KOPT-K1 (cell line): ENCODE data around the gene FOXL2NB.

ENCODE experiments used
- H3K27ac ChIP-seq: fragments of 200-600 bp; sonication (generic); 2 replicates; pipeline ENCODE4 v1.5.1; 2016; ENCODE audit warnings: antibody characterized with exemption, mild to moderate bottlenecking, low read depth, low read length; ENCODE audit not compliant: poor library complexity, severe bottlenecking
- H3K36me3 ChIP-seq: fragments of 200-600 bp; sonication (generic); 2 replicates; pipeline ENCODE4 v1.5.1; 2017; ENCODE audit warnings: antibody characterized with exemption, mild to moderate bottlenecking, low read length, moderate library complexity; ENCODE audit not compliant: insufficient read depth
- H3K9me3 ChIP-seq: fragments of 200-600 bp; sonication (generic); 2 replicates; pipeline ENCODE4 v1.5.1; 2017; ENCODE audit warnings: antibody characterized with exemption, low read length, mild to moderate bottlenecking; ENCODE audit not compliant: insufficient read depth, poor library complexity, severe bottlenecking

FOXL2NB gene

GRCh38 chr3:138938877-138939560 is 8.0 kb upstream of the FOXL2NB start:
- no peak overlapping the region for H3K27ac ChIP-seq
- H3K36me3 ChIP-seq, result no peaks in the 10 kb centered on the region
- H3K9me3 ChIP-seq, result no peaks in the 10 kb centered on the region

DNA sequence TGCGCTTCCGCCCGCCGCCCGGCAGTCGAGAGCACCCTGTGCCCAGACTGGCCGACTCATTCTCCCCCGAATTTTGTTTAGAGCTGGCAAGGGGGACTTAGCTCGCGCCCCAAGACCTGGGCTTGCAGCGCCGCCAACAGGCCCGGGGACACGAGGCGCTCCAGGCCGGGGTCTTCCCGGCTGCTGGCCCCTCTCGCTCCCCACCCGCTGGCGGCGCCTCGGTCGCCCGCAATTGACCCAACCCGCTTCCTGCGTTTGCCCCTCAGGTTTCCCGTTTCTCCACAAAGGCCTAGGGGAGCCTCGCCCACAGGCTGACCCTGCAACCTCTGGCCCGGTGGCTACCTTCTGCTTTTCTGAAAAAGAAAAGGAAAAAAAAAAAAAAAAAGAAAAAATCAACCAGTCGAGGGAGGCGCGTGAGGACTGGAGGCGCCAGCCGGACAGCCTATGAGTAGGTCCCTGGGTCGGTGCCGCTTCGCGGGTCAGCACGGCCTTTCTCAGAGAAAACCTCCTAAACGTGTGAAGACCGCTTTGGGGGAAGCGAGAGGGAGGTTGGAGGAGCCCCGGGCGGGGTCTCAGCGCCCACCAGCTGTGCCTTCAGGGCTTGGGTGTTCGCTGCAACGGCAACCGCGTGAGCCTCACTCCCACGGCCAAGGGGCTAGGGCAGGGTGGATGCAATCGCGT is 7.3 kb upstream of the FOXL2NB start:
- H3K9me3 ChIP-seq, result peaks cover 5% of the 10 kb centered on the region
- H3K27ac ChIP-seq, result no peak overlapping the region
- H3K36me3 ChIP-seq, result no peaks in the 10 kb centered on the region

GRCh38 chr3:138940446-138940845 is 6.6 kb upstream of the FOXL2NB start:
- no peak overlapping the region for H3K27ac ChIP-seq
- H3K36me3 ChIP-seq, result no peaks in the 10 kb centered on the region
- peaks cover 13% of the 10 kb centered on the region for H3K9me3 ChIP-seq

DNA sequence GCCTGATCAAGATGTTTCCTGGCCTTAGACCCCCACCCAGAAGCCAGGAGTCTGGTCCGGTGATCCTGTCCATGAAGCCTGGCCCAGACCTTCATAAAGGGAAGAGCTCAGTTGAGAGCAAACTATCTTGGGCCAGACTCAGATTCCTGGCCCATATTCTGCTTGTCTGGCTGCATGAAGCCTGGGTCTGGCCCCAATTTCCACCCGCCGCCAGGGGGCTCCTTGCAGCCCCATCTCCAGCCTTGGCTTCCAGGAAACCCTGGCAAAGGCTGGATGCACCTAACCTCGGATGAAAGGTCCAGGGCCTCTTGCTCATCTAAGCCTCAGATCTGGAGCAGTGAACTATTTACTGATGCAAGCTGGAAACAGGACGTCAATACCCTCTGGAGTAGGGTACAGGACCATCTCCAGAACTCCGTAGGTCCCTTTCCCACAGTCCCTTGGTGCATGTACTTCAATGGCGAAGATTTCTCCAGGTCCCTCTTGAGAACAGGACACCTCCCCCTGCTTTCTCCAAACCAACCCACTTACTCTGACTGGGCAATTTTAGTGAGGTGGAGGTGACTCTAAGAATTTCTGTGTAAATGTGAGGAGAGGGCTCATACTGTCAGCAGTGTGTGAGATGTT is 5.6 kb upstream of the FOXL2NB start:
- Histone ChIP-seq H3K36me3 (no peaks in the 10 kb centered on the region), H3K9me3 (peaks cover 20% of the 10 kb centered on the region), H3K27ac (no peak overlapping the region)

- Histone ChIP-seq H3K9me3 (peaks cover 24% of the 10 kb centered on the region), H3K27ac (no peak overlapping the region), H3K36me3 (no peaks in the 10 kb centered on the region)
These were observed 4.7 kb upstream of the FOXL2NB start for GRCh38 chr3:138942271-138942670.

- H3K27ac ChIP-seq, result no peak overlapping the region
- H3K9me3 ChIP-seq, result peaks cover 24% of the 10 kb centered on the region
- H3K36me3 ChIP-seq, result no peaks in the 10 kb centered on the region
These were observed 4.0 kb upstream of the FOXL2NB start for GRCh38 chr3:138942861-138943623.

- no peaks in the 10 kb centered on the region for H3K36me3 ChIP-seq
- H3K9me3 ChIP-seq, result peaks cover 24% of the 10 kb centered on the region
- H3K27ac ChIP-seq, result no peak overlapping the region
These were observed 3.0 kb upstream of the FOXL2NB start for GRCh38 chr3:138943724-138944653.

GRCh38 chr3:138944654-138944928 is 2.4 kb upstream of the FOXL2NB start:
- Histone ChIP-seq H3K9me3 (peaks cover 24% of the 10 kb centered on the region), H3K36me3 (no peaks in the 10 kb centered on the region), H3K27ac (no peak overlapping the region)

- no peak overlapping the region for H3K27ac ChIP-seq
- no peaks in the 10 kb centered on the region for H3K36me3 ChIP-seq
- H3K9me3 ChIP-seq, result peaks cover 24% of the 10 kb centered on the region
These were observed 1.9 kb upstream of the FOXL2NB start for GRCh38 chr3:138944929-138945708.

- no peak overlapping the region for H3K27ac ChIP-seq
- peaks cover 24% of the 10 kb centered on the region for H3K9me3 ChIP-seq
- no peaks in the 10 kb centered on the region for H3K36me3 ChIP-seq
These were observed 1.0 kb upstream of the FOXL2NB start for GRCh38 chr3:138945709-138946662.

GRCh38 chr3:138947495-138948121 is 591 bp downstream of the FOXL2NB start:
- no peak overlapping the region for H3K27ac ChIP-seq
- H3K36me3 ChIP-seq, result no peaks in the 10 kb centered on the region
- H3K9me3 ChIP-seq, result peaks cover 24% of the 10 kb centered on the region

GRCh38 chr3:138948371-138949001 is 1.5 kb downstream of the FOXL2NB start:
- Histone ChIP-seq H3K27ac (no peak overlapping the region), H3K36me3 (no peaks in the 10 kb centered on the region), H3K9me3 (peaks cover 24% of the 10 kb centered on the region)
